Thyroid gland (tissue), 4 donors: ENCODE data around the gene LIMS2.

Experiments
- CTCF ChIP-seq, 6 experiments: fragments of 200-600 bp in 3 of 6; fragments of 450-650 bp in 3 of 6; sonication (generic) in 3 of 6; IDR thresholded peaks; one replicate each; pipeline ENCODE4 v1.5.1; 2016 to 2019; ENCODE audit warnings: antibody characterized with exemption in 6 of 6, mild to moderate bottlenecking in 2 of 6, inconsistent platforms in 1 of 6, moderate library complexity in 1 of 6
- POLR2A ChIP-seq, 2 donors: fragments of 450-650 bp; IDR thresholded peaks; one replicate each; pipeline ENCODE4 v1.6.1; 2017; ENCODE audit warnings: antibody characterized with exemption in 2 of 2, mild to moderate bottlenecking in 2 of 2, moderate library complexity in 1 of 2

GRCh38 chr2:127590386-127591190 is 84.7 kb downstream of the LIMS2 start:
- TF ChIP-seq CTCF (IDR thresholded peaks at IDR 0.05) (no peak), POLR2A (IDR thresholded peaks at IDR 0.05) (no peak)
